GM12872 (cell line): Measurements from ENCODE around the gene CERK.

ENCODE experiments used
- TF ChIP-seq, protein P1 (sequence below): IDR thresholded peaks from 3 replicates; pipeline ENCODE4 v1.5.1; 2011; ENCODE audit warnings: low read depth, mild to moderate bottlenecking, low read length, moderate library complexity; ENCODE audit not compliant: insufficient read depth

Gene CERK

DNA sequence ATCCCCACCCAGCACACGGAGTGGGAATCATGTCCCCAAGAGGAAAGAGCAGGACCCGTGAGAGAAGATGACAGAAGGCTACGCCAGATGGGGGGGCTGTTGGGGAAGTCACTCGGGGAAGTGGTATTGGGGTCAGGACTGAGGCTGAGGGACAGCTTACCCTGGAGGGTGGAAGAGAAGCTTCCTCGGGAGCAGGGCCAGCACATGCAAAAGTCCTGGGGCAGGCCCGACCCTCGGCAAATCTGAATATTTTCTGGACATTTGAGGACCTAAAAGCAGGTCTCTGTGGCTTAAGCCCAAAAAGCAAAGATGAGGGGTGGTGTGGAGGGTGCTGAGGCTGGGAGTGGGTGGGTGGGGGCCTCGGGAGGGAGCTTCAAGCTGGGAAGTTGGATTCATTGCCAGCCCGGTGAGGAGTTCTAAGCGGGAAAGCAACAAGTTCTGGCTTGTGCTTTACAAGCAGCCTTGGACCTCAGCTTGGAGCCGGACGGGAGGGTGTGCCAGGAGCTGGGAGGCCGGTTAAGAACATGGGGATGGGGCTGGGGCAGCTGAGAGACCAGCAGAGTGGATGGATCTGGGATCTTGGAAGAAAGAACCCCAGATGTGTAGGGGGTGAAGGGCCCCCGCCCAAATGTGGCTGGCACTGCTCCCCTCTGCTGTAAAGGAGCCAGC lies 83.0 kb downstream of the CERK start:
- TF ChIP-seq, protein P1, sequence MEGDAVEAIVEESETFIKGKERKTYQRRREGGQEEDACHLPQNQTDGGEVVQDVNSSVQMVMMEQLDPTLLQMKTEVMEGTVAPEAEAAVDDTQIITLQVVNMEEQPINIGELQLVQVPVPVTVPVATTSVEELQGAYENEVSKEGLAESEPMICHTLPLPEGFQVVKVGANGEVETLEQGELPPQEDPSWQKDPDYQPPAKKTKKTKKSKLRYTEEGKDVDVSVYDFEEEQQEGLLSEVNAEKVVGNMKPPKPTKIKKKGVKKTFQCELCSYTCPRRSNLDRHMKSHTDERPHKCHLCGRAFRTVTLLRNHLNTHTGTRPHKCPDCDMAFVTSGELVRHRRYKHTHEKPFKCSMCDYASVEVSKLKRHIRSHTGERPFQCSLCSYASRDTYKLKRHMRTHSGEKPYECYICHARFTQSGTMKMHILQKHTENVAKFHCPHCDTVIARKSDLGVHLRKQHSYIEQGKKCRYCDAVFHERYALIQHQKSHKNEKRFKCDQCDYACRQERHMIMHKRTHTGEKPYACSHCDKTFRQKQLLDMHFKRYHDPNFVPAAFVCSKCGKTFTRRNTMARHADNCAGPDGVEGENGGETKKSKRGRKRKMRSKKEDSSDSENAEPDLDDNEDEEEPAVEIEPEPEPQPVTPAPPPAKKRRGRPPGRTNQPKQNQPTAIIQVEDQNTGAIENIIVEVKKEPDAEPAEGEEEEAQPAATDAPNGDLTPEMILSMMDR = no peak

DNA sequence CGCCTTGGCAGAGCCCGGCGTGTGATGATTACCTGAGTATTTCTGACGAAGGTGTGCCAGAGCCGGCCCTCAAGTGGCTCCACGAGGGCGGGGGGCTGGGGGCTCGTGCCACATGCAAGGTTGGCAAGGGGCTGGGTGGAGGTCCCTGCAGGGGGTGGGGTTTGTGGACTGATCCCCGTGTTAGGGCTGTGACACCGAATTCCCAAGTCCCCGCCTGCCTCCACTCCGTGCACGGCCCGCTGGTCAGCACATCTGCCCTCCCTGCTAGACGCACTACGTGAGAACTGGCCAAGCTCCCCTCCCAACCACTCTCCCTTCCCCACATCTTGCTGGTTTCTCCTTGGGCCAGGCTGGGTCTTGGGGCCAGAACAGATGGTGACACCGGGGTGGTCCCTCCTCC lies 83.6 kb downstream of the CERK start:
- TF ChIP-seq, protein P1 = no peak

DNA sequence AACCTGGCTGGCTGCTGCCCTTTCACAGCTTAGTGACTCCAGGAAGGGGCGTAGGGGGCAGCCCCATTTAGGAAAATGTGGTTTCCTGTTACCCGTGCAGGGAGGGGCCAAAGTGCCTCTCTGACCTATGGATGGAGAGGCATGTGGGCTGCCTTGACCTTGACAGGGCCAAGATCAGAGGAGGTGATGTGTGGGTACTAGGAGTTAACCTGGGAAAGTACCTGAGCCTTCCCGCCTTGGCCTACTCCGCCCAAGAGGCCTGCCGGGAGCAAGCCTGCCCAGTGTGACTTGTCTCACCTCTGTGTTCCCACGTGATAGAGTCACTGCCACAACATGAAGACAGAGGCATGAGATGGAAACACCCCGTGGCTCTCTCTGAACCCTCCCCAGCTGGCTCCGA lies 84.5 kb downstream of the CERK start:
- TF ChIP-seq, protein P1 = no peak

DNA sequence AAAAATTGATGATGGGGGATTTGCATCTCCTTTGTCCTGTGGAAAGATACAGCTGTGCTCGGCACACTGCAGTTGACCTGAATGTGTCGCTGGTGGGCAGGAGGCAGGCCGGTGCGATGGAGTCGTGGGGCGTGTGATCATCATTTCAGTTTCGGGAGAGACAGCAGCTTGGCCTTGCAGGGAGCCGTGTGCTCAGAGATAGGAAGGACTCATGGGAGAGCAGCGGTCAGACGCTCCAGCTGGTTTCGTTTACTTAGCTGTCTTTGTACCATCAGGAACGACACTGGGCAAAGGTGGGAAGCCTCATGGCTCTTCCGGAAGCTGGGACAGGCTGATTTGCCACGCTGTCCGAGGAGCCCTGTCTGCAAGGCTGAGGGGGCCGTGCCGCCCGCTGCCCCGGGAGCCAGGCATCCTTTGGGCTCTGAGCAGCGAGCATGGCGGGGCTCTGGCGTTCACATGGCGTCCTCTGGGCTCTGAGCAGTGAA lies 85.2 kb downstream of the CERK start:
- TF ChIP-seq, protein P1 = no peak

DNA sequence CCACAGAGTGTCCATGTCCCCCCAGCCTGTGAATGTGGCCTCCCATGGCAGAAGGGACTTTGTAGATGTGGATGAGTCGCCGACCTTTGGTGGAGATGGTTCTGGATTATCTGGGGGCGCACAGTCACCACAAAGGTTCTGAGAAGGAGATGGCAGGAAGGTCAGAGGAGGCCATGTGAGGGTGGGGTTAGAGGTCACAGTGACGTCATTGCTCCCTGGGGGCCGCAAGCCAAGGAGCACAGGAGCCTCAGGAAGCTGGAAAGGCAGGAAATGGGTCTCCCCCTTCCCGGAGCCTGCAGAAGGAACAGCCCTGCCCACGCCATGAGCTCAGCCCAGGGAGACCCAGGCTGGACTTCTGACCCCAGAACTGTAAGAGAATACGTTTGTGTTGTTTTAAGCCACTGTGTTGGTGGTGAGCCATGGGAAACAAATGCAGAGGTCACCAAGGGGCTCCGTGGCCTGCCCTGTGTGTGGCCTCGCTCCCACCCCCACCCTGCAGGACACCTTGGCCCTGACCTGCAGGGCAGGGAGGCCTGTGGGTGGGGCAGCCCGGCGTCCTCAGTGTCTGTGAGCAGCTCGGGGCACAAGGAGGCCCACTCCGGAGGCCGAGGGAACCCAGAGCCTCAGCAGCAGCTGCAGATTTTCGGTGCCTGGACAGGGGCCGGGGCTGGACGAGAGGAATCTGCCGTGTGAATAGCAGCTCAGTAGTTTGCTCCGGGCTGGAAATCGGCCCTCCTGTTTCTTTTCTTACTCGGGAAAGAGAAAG lies 85.8 kb downstream of the CERK start:
- TF ChIP-seq, protein P1 = no peak

DNA sequence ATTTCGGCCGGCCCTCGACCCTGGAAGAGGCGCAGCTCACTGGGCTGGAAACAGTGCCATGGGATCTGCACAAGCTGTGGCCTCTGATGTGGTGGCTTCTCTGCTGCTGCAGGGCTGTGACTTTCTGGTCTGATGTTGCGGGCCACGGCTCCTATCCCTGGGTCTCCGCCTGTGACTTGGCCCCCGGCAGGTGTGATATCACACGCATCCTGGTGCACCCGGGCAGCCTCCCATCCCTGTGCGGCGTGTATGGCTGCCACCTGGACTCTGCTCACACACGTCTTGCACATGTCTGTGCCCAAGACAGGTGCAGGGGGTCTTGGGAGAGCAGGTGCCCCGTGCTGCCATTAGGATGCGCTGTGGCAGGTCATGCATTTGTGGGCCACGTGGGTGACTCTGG lies 86.7 kb downstream of the CERK start:
- TF ChIP-seq, protein P1 = no peak

DNA sequence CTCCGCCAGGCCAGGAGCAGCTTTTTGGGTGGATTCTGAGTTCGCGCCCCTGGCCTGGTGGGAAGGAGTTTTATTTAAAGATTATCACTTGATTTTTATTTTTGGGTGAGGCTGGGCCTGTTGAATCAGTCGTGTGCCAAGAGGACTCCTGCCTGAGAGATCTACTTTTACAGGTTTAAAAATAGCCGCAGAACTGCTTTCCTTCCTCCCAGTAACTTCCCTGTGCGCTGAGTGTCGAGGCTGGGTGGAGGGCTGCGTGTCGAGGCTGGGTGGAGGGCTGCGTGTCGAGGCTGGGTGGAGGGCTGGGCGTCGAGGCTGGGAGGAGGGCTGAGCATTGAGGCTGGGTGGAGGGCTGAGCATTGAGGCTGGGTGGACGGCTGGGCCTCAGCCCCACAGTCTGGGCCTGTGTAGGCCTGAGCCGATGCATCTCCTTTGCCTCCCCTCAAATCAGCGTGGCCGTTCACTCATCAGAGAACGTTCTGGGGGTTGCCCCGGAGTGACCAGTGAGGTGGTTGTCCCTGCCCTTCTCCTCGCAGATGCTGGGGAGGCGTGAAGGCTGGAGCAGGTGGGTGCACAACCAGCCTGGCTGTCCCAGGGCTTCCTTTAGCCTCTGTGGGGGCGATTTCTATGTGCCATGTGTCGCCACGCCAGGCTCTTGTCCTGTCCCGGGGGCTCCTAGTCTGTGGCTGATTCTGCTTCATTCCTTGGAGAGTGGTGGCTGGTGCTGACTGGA lies 87.8 kb downstream of the CERK start:
- TF ChIP-seq, protein P1 = no peak
